Osteoblast (primary cell): ENCODE measurements around the gene OBSCN. TPM values are rescaled to one million over a fixed set of nuclear protein-coding genes. Genes with fewer than 3 reads are reported as not detected.
"Not testable (repeated sequence)": the region's sequence is repeated elsewhere in the genome, so short reads cannot be mapped to it uniquely, and the experiment has no call there.

Source experiments
- DNase-seq: peaks from one replicate; pipeline ENCODE4 v3.0.0; 2011; ENCODE audit warnings: low spot score, mixed read lengths; ENCODE audit not compliant: insufficient read length; ENCODE audit errors: missing footprints
- H2AFZ ChIP-seq: 2 replicates; pipeline ENCODE4 v1.6.0; 2011; ENCODE audit warnings: mild to moderate bottlenecking, low read length
- H3K27ac ChIP-seq: 2 replicates; pipeline ENCODE4 v1.5.1; 2011; ENCODE audit warnings: mild to moderate bottlenecking, low read depth, low read length, moderate library complexity
- H3K27me3 ChIP-seq: 2 replicates; pipeline ENCODE4 v1.6.0; 2012; ENCODE audit warnings: mild to moderate bottlenecking, control low read depth, inconsistent platforms, low read length, moderate library complexity; ENCODE audit not compliant: insufficient read depth
- H3K36me3 ChIP-seq: 2 replicates; pipeline ENCODE4 v1.5.1; 2011; ENCODE audit warnings: mild to moderate bottlenecking, low read length, control low read depth, moderate library complexity; ENCODE audit not compliant: insufficient read depth
- H3K4me1 ChIP-seq: 2 replicates; pipeline ENCODE4 v1.5.1; 2011; ENCODE audit warnings: mild to moderate bottlenecking, low read length, control low read depth, moderate library complexity; ENCODE audit not compliant: insufficient read depth
- H3K4me2 ChIP-seq: 2 replicates; pipeline ENCODE4 v1.6.0; 2011; ENCODE audit warnings: mild to moderate bottlenecking, low read length; ENCODE audit not compliant: insufficient read depth
- H3K4me3 ChIP-seq: fragments of 200-600 bp; sonication (generic); 3 replicates; pipeline ENCODE4 v1.5.1; 2012; ENCODE audit warnings: mild to moderate bottlenecking, low read length, inconsistent platforms; ENCODE audit not compliant: insufficient read depth
- H3K79me2 ChIP-seq: 2 replicates; pipeline ENCODE4 v1.6.0; 2012; ENCODE audit warnings: mild to moderate bottlenecking, low read length, control low read depth, inconsistent platforms; ENCODE audit not compliant: insufficient read depth
- H3K9me3 ChIP-seq: 2 replicates; pipeline ENCODE4 v1.5.1; 2011; ENCODE audit warnings: low read depth, low read length, control low read depth
- H4K20me1 ChIP-seq: 2 replicates; pipeline ENCODE4 v1.6.0; 2012; ENCODE audit warnings: mild to moderate bottlenecking, low read length, control low read depth; ENCODE audit not compliant: insufficient read depth
- CTCF ChIP-seq: IDR thresholded peaks from 2 replicates; pipeline ENCODE4 v1.5.1; 2011; ENCODE audit warnings: mild to moderate bottlenecking, low read depth, low read length, moderate library complexity; ENCODE audit errors: extremely low read depth
- total RNA-seq: library from RNA; depleted of rRNA; stranded (reverse); fragments of >200 nt; gene quantifications from 2 replicates; pipeline ENCODE4 v1.2.3, GENCODE V29; 2012

The OBSCN gene
- total RNA-seq, 1 donor, result 2.9 TPM

DNA sequence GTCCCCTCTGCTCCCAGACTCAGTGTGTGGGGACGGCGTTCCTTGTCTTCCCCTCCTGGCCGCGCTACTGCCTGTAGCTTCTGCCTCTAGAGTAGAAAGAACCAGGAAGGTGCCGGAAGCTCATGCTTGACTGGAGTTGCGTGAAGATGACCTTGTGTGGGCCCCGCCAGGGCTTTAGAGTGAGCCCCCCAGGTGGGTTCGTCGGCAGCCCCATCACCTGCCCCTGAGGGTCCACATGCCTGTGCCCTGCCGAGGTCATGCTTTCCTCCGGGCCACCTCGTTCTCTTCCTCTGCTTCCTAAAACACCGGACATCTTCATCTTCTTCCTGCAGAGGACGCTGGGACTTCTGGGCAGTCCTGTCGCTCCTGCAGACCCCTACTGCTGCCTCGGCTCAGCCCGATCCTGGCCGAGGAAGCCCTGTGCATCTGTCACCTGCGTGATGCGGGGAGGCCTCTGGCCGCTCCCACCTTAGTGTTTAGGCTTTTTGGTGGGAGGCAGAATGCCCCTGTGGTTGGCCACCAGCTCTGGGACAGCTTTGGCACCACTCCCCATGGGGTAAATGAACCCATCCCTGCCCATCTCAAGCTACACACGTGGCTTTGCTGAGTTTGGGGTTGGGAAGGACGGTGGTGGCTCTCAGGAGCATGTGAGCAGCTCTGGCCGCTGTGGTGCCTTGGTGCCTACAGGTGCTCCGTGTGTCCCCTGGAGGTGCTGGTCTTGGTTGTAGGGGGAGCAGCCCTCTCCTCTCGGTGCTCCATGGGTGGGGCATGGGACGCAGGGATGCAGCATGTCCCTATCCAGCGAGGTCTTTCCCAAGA, 12.3 kb downstream of the OBSCN start:
- Histone ChIP-seq H2AFZ (no peak overlapping the region), H4K20me1 (no peaks in the 10 kb centered on the region), H3K9me3 (peaks cover 4% of the 10 kb centered on the region), H3K4me3 (no peak overlapping the region), H3K79me2 (no peaks in the 10 kb centered on the region), H3K4me1 (no peaks in the 10 kb centered on the region), H3K27ac (no peak overlapping the region), H3K4me2 (no peak overlapping the region), H3K27me3 (no peaks in the 10 kb centered on the region), H3K36me3 (no peaks in the 10 kb centered on the region)
- DNase-seq, result peak; percentile 52
- TF ChIP-seq CTCF, result no peak

DNA sequence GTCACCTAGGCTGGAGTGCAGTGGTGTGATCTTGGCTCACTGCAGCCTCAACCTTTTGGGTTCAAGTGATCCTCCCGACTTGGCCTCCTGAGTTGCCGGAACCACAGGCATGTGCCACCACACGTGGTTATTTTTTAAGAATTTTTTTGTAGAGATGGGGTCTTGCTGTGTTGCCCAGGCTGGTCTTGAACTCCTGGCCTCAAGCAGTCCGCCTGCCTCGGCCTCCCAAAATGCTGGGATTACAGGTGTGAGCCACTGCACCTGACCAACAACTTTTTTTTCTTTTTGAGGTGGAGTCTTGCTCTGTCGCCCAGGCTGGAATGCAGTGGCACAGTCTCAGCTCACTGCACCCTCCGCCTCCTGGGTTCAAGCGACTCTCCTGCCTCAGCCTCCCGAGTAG, 13.3 kb downstream of the OBSCN start:
- not testable (repeated sequence) for H3K27ac ChIP-seq, H4K20me1 ChIP-seq, H3K9me3 ChIP-seq, DNase-seq, H3K36me3 ChIP-seq, H3K79me2 ChIP-seq, H3K4me1 ChIP-seq, H2AFZ ChIP-seq, H3K27me3 ChIP-seq, H3K4me2 ChIP-seq, H3K4me3 ChIP-seq

- Histone ChIP-seq H4K20me1 (no peaks in the 10 kb centered on the region), H3K4me2 (no peak overlapping the region), H3K9me3 (peaks cover 5% of the 10 kb centered on the region), H3K27ac (no peak overlapping the region), H3K36me3 (no peaks in the 10 kb centered on the region), H3K27me3 (no peaks in the 10 kb centered on the region), H3K79me2 (no peaks in the 10 kb centered on the region), H2AFZ (no peak overlapping the region), H3K4me1 (peaks cover 4% of the 10 kb centered on the region), H3K4me3 (no peak overlapping the region)
- no peak for DNase-seq
- TF ChIP-seq CTCF, result no peak
Measured at GRCh38 chr1:228222548-228222947, 14.7 kb downstream of the OBSCN start.

DNA sequence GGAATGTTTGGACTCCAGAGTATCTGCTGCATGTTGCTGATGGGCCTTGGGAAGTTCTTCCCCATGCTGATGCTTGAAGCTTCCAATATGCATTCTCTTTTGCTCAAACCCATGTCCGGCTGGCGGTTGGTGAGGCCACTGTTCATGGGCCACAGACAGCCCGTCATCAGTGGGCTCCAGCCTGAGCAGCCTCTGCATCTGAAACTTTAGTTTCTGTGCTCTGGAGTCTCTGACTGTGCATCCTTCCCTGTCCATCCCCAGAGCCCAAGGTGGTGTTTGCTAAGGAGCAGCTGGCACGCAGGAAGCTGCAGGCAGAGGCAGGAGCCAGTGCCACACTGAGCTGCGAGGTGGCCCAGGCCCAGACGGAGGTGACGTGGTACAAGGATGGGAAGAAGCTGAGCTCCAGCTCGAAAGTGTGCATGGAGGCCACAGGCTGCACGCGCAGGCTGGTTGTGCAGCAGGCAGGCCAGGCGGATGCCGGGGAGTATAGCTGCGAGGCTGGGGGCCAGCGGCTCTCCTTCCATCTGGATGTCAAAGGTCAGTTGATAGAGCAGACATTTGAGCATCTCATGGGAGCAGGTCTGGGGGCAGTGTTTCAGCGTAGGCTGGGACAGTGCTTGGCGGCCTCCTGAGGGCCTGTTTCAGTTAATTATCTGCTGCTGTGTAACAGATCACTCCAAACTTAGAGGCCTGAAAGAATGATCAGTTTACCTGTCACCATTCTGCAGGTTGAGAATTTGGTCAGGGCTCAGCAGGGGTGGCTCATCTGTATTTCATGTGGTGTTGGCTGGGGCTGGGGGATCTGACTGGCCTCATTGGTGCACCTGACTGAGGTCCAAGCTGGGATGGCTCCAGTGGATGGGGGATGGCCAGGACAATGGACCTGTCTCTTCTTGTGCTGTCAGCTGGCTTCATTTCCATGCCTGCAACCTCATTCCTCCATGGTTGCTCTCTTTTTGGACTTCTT, 16.6 kb downstream of the OBSCN start:
- Histone ChIP-seq H3K4me1 (peaks cover 17% of the 10 kb centered on the region), H3K9me3 (peaks cover 5% of the 10 kb centered on the region), H3K4me2 (no peak overlapping the region), H3K27me3 (no peaks in the 10 kb centered on the region), H2AFZ (no peak overlapping the region), H3K36me3 (no peaks in the 10 kb centered on the region), H3K4me3 (no peak overlapping the region), H3K79me2 (no peaks in the 10 kb centered on the region), H4K20me1 (no peaks in the 10 kb centered on the region), H3K27ac (no peak overlapping the region)
- DNase-seq, result peak; percentile 46
- TF ChIP-seq CTCF, result no peak
